ENCODE measurements around the gene ITPR3. TPM values are rescaled to one million over a fixed set of nuclear protein-coding genes. Genes with fewer than 3 reads are reported as not detected.

The ITPR3 gene
- polyA plus RNA-seq, 1 donor (not counting 4 experiments of a cell fraction or from before 2014, with no cell fraction given): 43.3 TPM

DNA sequence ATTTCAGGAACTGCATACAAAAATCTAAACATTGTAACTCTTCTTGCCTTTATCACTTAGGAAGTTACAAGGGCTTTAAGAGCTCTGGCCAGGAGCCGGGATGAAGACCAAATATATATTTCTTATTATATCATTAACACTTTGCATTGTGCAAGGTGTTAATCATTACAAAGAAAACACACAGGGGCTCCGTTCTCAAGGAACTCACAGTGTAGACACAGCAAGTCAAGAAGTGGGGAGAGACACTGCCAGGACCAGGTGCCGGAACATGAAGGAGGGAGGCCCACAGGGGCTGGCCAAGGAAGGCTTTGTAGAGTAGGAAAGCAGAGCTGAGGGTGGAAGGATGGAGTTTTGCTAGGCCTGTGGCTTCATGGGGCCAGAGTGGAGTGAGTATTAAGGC lies 17.4 kb downstream of the ITPR3 start:
- TF ChIP-seq, protein P1, sequence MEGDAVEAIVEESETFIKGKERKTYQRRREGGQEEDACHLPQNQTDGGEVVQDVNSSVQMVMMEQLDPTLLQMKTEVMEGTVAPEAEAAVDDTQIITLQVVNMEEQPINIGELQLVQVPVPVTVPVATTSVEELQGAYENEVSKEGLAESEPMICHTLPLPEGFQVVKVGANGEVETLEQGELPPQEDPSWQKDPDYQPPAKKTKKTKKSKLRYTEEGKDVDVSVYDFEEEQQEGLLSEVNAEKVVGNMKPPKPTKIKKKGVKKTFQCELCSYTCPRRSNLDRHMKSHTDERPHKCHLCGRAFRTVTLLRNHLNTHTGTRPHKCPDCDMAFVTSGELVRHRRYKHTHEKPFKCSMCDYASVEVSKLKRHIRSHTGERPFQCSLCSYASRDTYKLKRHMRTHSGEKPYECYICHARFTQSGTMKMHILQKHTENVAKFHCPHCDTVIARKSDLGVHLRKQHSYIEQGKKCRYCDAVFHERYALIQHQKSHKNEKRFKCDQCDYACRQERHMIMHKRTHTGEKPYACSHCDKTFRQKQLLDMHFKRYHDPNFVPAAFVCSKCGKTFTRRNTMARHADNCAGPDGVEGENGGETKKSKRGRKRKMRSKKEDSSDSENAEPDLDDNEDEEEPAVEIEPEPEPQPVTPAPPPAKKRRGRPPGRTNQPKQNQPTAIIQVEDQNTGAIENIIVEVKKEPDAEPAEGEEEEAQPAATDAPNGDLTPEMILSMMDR (optimal IDR thresholded peaks at IDR 0.05 in 1 of 3, IDR thresholded peaks at IDR 0.05 in 1 of 3, conservative IDR thresholded peaks at IDR 0.05 in 1 of 3; ENCODE audit: extremely low read depth in 1 of 3, insufficient read depth in 2 of 3, low read length in 3 of 3): no peak
- no peak for TF ChIP-seq EZH2 (IDR thresholded peaks at IDR 0.05; ENCODE audit: low read length)
- Histone ChIP-seq H4K20me1 (ENCODE audit: control insufficient read depth, extremely low read depth, insufficient read depth, low read length) (peaks cover 43% of the 10 kb centered on the region), H2AFZ (ENCODE audit: control insufficient read depth, low read length) (no peak overlapping the region), H3K9me1 (ENCODE audit: control insufficient read depth, extremely low read depth, insufficient read depth, low read length) (peaks cover 17% of the 10 kb centered on the region), H3K9me3 (ENCODE audit: control insufficient read depth, low read depth, low read length) (no peaks in the 10 kb centered on the region), H3K4me2 (ENCODE audit: control insufficient read depth, extremely low read depth, insufficient read depth, low read depth, low read length) (no peak overlapping the region), H3K36me3 (ENCODE audit: control insufficient read depth in 2 of 2, extremely low read depth in 1 of 2, insufficient read depth in 2 of 2, low read length in 2 of 2) (peaks cover 29 to 33% of the 10 kb centered on the region in 2 experiments), H3K4me3 (ENCODE audit: control insufficient read depth in 2 of 3, extremely low read depth in 1 of 3, insufficient read depth in 2 of 3, low read depth in 1 of 3, low read length in 3 of 3) (no peak overlapping the region), H3K27me3 (ENCODE audit: control insufficient read depth, extremely low read depth, insufficient read depth, low read length) (no peaks in the 10 kb centered on the region), H3K4me1 (ENCODE audit: control insufficient read depth, extremely low read depth, insufficient read depth, low read length) (peaks cover 37% of the 10 kb centered on the region), H3K79me2 (ENCODE audit: control insufficient read depth, insufficient read depth, low read length) (peaks cover 85% of the 10 kb centered on the region), H3K9ac (ENCODE audit: control insufficient read depth, extremely low read depth, insufficient read depth, low read length) (no peak overlapping the region), H3K27ac (ENCODE audit: control insufficient read depth, insufficient read depth, low read length) (no peak overlapping the region)
- FAIRE-seq (no peak), DNase-seq (ENCODE audit: low read depth, low spot score) (no peak)
- dilution Hi-C loops (cut with MboI; ENCODE audit: extremely low pct_ligation_motif_present, low sequenced_read_pairs): no loop called here

DNA sequence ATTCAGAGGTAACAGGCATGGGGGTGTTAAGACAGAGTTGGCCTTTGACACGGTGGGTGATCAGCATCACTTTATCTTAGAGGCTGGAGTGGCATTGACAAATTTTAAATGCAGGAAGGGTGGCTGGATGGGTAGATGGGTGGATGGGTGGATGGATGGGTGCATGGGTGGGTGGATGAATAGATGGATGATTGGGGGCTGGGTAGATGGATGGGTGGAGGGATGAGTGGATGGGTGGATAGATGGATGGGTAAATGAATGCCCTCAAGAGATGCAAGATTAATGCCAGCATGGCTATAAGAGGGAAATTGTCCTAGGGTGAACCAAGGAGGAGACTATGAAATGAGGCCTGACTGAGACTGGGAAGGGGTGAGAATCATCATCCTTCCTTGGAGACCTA lies 18.4 kb downstream of the ITPR3 start:
- dilution Hi-C loops (cut with MboI; ENCODE audit: extremely low pct_ligation_motif_present, low sequenced_read_pairs): no loop called here
- DNase-seq (ENCODE audit: low read depth, low spot score) (no peak), FAIRE-seq (peak; percentile 61)
- Histone ChIP-seq H2AFZ (ENCODE audit: control insufficient read depth, low read length) (no peak overlapping the region), H3K9ac (ENCODE audit: control insufficient read depth, extremely low read depth, insufficient read depth, low read length) (no peak overlapping the region), H3K4me1 (ENCODE audit: control insufficient read depth, extremely low read depth, insufficient read depth, low read length) (peaks cover 28% of the 10 kb centered on the region), H3K36me3 (ENCODE audit: control insufficient read depth in 2 of 2, extremely low read depth in 1 of 2, insufficient read depth in 2 of 2, low read length in 2 of 2) (peaks cover 32 to 35% of the 10 kb centered on the region in 2 experiments), H3K79me2 (ENCODE audit: control insufficient read depth, insufficient read depth, low read length) (peaks cover 85% of the 10 kb centered on the region), H3K27ac (ENCODE audit: control insufficient read depth, insufficient read depth, low read length) (no peak overlapping the region), H3K9me1 (ENCODE audit: control insufficient read depth, extremely low read depth, insufficient read depth, low read length) (peaks cover 17% of the 10 kb centered on the region), H4K20me1 (ENCODE audit: control insufficient read depth, extremely low read depth, insufficient read depth, low read length) (peaks cover 35% of the 10 kb centered on the region), H3K27me3 (ENCODE audit: control insufficient read depth, extremely low read depth, insufficient read depth, low read length) (no peaks in the 10 kb centered on the region), H3K4me2 (ENCODE audit: control insufficient read depth, extremely low read depth, insufficient read depth, low read depth, low read length) (no peak overlapping the region), H3K4me3 (ENCODE audit: control insufficient read depth in 2 of 3, extremely low read depth in 1 of 3, insufficient read depth in 2 of 3, low read depth in 1 of 3, low read length in 3 of 3) (no peak overlapping the region), H3K9me3 (ENCODE audit: control insufficient read depth, low read depth, low read length) (no peaks in the 10 kb centered on the region)
- no peak for TF ChIP-seq EZH2 (IDR thresholded peaks at IDR 0.05; ENCODE audit: low read length)
- TF ChIP-seq, protein P1 (optimal IDR thresholded peaks at IDR 0.05 in 1 of 3, IDR thresholded peaks at IDR 0.05 in 1 of 3, conservative IDR thresholded peaks at IDR 0.05 in 1 of 3; ENCODE audit: extremely low read depth in 1 of 3, insufficient read depth in 2 of 3, low read length in 3 of 3): no peak

Measured in keratinocyte (primary cell).